Glutamatergic neuron (in vitro differentiated cells): Measurements from ENCODE around the gene APMAP. TPM values are rescaled to one million over a fixed set of nuclear protein-coding genes. Genes with fewer than 3 reads are reported as not detected.

Experiments used
- DNase-seq: peaks from one replicate; pipeline ENCODE4 v3.0.0; 2022
- H3K27ac Mint-ChIP-seq: one replicate; pipeline ENCODE4 v1.8.0; 2020; ENCODE audit warnings: mild to moderate bottlenecking, mixed read lengths, inconsistent platforms; ENCODE audit not compliant: unreplicated experiment
- H3K27me3 Mint-ChIP-seq: one replicate; pipeline ENCODE4 v1.8.0; 2020; ENCODE audit warnings: mild to moderate bottlenecking, moderate library complexity, mixed read lengths, inconsistent platforms; ENCODE audit not compliant: unreplicated experiment
- H3K36me3 Mint-ChIP-seq: one replicate; pipeline ENCODE4 v1.8.0; 2020; ENCODE audit warnings: mild to moderate bottlenecking, mixed read lengths, inconsistent platforms; ENCODE audit not compliant: unreplicated experiment
- H3K4me1 Mint-ChIP-seq: one replicate; pipeline ENCODE4 v1.8.0; 2020; ENCODE audit warnings: mild to moderate bottlenecking, low read depth, mixed read lengths, inconsistent platforms; ENCODE audit not compliant: unreplicated experiment
- H3K4me3 Mint-ChIP-seq: one replicate; pipeline ENCODE4 v1.8.0; 2020; ENCODE audit warnings: mild to moderate bottlenecking, mixed read lengths, inconsistent platforms; ENCODE audit not compliant: unreplicated experiment
- H3K9me3 Mint-ChIP-seq: one replicate; pipeline ENCODE4 v1.8.0; 2020; ENCODE audit warnings: mild to moderate bottlenecking, moderate library complexity, mixed read lengths, inconsistent platforms; ENCODE audit not compliant: unreplicated experiment
- CTCF ChIP-seq: fragments of 200-600 bp; sonication (generic); IDR thresholded peaks from one replicate; pipeline ENCODE4 v1.5.0; 2021; ENCODE audit not compliant: partially characterized antibody, unreplicated experiment
- total RNA-seq: library from RNA; stranded (reverse); fragmentation: NEBNext Ultra II Directional; extraction: Animal tissue kit (Norgen Biotek cat#: 25700); gene quantifications from one replicate; pipeline ENCODE4 v1.2.1, GENCODE V29; 2021; ENCODE audit not compliant: unreplicated experiment

The APMAP gene
- total RNA-seq, 1 donor from 2014 or later = 218 TPM

- no peak for TF ChIP-seq CTCF
- no peak overlapping the region for H3K4me3 Mint-ChIP-seq
- peaks cover 4% of the 10 kb centered on the region for H3K9me3 Mint-ChIP-seq
- no peaks in the 10 kb centered on the region for H3K36me3 Mint-ChIP-seq
- H3K27me3 Mint-ChIP-seq = no peaks in the 10 kb centered on the region
- H3K4me1 Mint-ChIP-seq = no peaks in the 10 kb centered on the region
- no peak for DNase-seq
- no peak overlapping the region for H3K27ac Mint-ChIP-seq
Observed at GRCh38 chr20:25020345-25020744, 27.8 kb upstream of the APMAP start.

DNA sequence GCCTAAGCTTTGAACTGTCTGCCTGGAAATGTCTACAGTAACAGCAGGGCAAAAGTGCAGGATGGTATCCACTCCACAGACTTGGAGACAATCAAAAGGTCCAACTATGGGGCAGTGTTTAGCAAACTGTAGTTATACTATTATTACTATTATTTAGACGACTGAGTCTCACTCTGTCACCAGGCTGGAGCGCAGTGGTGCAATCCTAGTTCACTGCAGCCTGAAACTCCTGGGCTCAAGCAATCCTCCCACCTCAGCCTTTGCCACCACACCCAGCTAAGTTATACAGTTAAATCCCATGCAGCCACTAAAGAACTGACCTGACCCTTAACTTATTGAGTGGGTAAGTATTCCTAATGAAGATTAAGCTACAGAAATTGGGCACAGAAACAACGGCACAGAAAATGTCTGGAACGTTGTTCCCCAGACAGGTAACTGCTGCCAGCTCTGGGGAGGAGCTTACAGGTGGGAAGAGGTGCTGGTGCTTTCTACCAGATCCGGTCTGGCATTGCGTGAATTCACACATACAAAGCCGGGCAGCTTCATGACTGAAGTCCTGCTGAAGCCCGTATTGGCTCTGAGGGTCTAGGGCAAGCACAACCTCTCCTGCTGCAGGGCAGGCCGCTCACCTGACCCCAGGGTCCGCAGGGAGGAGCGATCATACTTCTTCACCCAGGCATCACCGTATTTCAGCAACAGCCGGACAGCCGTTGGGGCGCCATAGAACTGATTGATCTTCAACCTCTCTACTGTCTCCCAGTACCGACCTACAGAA lies 27.0 kb upstream of the APMAP start:
- H3K36me3 Mint-ChIP-seq = no peaks in the 10 kb centered on the region
- no peak for TF ChIP-seq CTCF
- H3K4me3 Mint-ChIP-seq = no peak overlapping the region

GRCh38 chr20:25018841-25019240 lies 26.3 kb upstream of the APMAP start:
- no peak for TF ChIP-seq CTCF
- no peak overlapping the region for H3K27ac Mint-ChIP-seq
- H3K4me3 Mint-ChIP-seq = no peak overlapping the region
- no peak for DNase-seq
- no peaks in the 10 kb centered on the region for H3K4me1 Mint-ChIP-seq
- no peaks in the 10 kb centered on the region for H3K36me3 Mint-ChIP-seq
- H3K9me3 Mint-ChIP-seq = peaks cover 4% of the 10 kb centered on the region
- H3K27me3 Mint-ChIP-seq = no peaks in the 10 kb centered on the region

More for the DNA sequence above, 27.0 kb upstream of the APMAP start:
- H3K27ac Mint-ChIP-seq = no peak overlapping the region
- H3K4me1 Mint-ChIP-seq = no peaks in the 10 kb centered on the region
- no peaks in the 10 kb centered on the region for H3K27me3 Mint-ChIP-seq
- DNase-seq = peak; percentile 2
- H3K9me3 Mint-ChIP-seq = peaks cover 4% of the 10 kb centered on the region

GRCh38 chr20:25018425-25018824 lies 25.9 kb upstream of the APMAP start:
- peaks cover 4% of the 10 kb centered on the region for H3K9me3 Mint-ChIP-seq
- no peaks in the 10 kb centered on the region for H3K4me1 Mint-ChIP-seq
- H3K36me3 Mint-ChIP-seq = no peaks in the 10 kb centered on the region
- H3K4me3 Mint-ChIP-seq = no peak overlapping the region
- no peak for TF ChIP-seq CTCF
- H3K27me3 Mint-ChIP-seq = no peaks in the 10 kb centered on the region
- no peak for DNase-seq
- H3K27ac Mint-ChIP-seq = no peak overlapping the region

DNA sequence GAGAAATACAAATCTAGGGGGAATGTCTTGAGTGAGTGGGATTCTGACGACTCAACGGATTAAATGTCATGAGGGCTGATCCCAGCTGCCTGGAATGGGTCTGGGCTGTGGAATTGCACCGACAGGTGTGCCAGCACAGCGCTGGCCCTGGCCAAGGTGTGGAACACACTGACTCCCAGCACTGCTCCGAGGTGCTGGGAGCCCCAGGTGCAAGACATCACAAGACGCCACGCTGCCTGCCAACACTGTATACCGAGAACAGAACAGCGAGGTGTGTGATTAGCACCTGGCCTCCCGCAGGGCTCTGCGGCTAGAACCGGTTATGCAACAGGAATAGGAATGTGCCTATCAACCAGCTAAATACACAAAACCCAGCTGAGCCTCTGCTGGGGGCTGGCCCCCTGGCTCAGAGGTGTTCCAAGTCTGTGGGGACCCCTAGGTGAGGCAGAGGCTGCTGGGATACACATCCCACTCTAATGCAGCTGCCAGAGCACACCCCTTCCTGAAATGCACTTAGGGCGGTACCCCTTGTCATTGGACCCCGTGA lies 24.8 kb upstream of the APMAP start:
- H3K4me3 Mint-ChIP-seq = no peak overlapping the region
- no peak for TF ChIP-seq CTCF
- H3K27ac Mint-ChIP-seq = no peak overlapping the region
- H3K4me1 Mint-ChIP-seq = no peaks in the 10 kb centered on the region
- no peaks in the 10 kb centered on the region for H3K36me3 Mint-ChIP-seq
- peaks cover 4% of the 10 kb centered on the region for H3K9me3 Mint-ChIP-seq
- DNase-seq = no peak
- no peaks in the 10 kb centered on the region for H3K27me3 Mint-ChIP-seq
